Osteocyte (in vitro differentiated cells): ENCODE measurements around the gene KCNK4. TPM values are rescaled to one million over a fixed set of nuclear protein-coding genes. Genes with fewer than 3 reads are reported as not detected.

Experiments
- DNase-seq: peaks from one replicate; pipeline ENCODE4 v3.0.0; 2021; ENCODE audit warnings: mixed read lengths; ENCODE audit not compliant: unreplicated experiment; ENCODE audit errors: extremely low spot score
- H3K27ac Mint-ChIP-seq: one replicate; pipeline ENCODE4 v1.8.0; 2021; ENCODE audit warnings: mild to moderate bottlenecking, mixed read lengths; ENCODE audit not compliant: unreplicated experiment
- H3K27me3 Mint-ChIP-seq: one replicate; pipeline ENCODE4 v1.8.0; 2021; ENCODE audit warnings: mixed read lengths; ENCODE audit not compliant: unreplicated experiment
- H3K36me3 Mint-ChIP-seq: one replicate; pipeline ENCODE4 v1.8.0; 2021; ENCODE audit warnings: mixed read lengths; ENCODE audit not compliant: unreplicated experiment
- H3K4me1 Mint-ChIP-seq: one replicate; pipeline ENCODE4 v1.8.0; 2021; ENCODE audit warnings: mixed read lengths; ENCODE audit not compliant: unreplicated experiment
- H3K4me3 Mint-ChIP-seq: one replicate; pipeline ENCODE4 v1.8.0; 2021; ENCODE audit warnings: mild to moderate bottlenecking, moderate library complexity, mixed read lengths; ENCODE audit not compliant: unreplicated experiment
- H3K9me3 Mint-ChIP-seq: one replicate; pipeline ENCODE4 v1.8.0; 2021; ENCODE audit warnings: mixed read lengths; ENCODE audit not compliant: unreplicated experiment
- CTCF ChIP-seq: fragments of 200-600 bp; sonication (generic); IDR thresholded peaks from 2 replicates; pipeline ENCODE4 v1.5.0; 2021; ENCODE audit warnings: antibody characterized with exemption, mild to moderate bottlenecking, moderate library complexity
- total RNA-seq: library from RNA; stranded (reverse); gene quantifications from 2 replicates; pipeline ENCODE4 v1.2.1, GENCODE V29; 2021

The KCNK4 gene
- total RNA-seq, 1 donor from 2014 or later: 0.43 TPM

DNA sequence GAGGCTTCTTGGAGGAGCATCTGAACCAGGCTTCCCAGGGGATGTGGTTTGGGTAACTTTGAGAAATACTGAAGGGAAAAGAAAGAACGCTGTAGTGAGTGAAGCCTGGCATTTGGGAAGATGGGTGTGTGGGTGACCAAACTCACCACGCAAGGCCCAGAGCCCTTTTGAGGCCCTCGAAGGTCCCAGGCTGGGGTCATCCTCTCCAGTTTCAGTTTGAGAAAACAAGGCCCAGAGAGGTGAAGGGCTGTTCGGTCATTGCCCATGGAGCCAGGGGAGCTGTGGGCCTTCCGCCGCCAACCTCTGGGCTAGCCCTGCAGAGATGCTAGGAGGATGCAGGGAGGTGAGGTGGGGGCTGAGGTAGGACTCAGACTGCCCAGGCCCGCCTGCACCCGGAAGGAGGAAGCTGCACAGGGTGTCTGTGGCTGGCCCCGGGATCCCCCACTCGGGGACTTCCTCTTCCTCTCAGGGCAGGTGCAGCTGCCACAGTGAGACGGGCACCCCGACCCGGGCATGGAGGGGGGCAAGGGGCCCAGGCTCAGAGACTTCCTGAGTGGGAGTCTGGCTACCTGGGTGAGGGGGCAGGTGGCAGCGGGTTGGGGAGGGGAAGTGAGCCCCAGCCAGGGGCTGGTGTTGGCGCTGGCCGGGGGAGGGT lies 48.8 kb downstream of the KCNK4 start, which contains the start of gene CCDC88B:
CCDC88B (plus strand) TSS at position 451 of the 655 bp plus-strand sequence; CDS start at position 514, 63 bp downstream.
- no peak within 1 kb of the TSS for H3K27ac Mint-ChIP-seq
- no peaks in the 10 kb centered on the region for H3K9me3 Mint-ChIP-seq
- H3K4me3 Mint-ChIP-seq: no peak within 1 kb of the TSS
- H3K27me3 Mint-ChIP-seq: no peaks in the 10 kb centered on the region
- DNase-seq: no peak
- peaks cover 4% of the 10 kb centered on the region for H3K4me1 Mint-ChIP-seq
- no peaks in the 10 kb centered on the region for H3K36me3 Mint-ChIP-seq
- TF ChIP-seq CTCF: no peak

DNA sequence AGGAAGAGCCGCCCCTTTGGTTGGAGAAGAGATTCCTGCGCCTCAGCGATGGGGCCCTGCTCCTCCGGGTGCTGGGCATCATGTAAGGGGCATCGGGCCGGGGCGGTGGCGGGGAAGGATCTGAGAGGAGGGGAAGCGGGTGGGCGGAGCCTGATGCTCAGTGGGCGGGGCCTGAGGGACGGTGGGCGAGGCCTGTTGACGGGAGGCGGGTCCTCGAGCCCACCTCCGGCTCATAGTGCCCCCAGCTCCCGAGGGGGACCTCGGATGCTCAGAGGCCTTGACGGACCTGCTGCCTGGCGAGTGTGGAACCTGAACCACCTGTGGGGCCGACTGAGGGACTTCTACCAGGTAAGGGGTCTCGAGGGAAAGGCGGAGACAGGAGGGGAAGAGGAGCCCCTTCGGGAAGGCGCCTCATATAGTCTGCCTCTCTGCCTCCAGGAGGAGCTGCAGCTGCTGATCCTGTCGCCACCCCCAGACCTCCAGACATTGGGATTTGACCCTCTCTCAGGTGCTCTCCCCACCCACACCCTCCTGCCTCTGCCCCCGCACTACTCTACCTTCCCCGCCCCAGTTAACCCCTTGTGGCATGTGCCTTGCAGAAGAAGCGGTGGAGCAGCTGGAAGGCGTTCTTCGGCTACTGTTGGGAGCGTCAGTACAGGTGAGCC lies 49.7 kb downstream of the KCNK4 start:
- Mint-ChIP-seq H3K27me3 (no peaks in the 10 kb centered on the region), H3K27ac (no peak overlapping the region), H3K9me3 (no peaks in the 10 kb centered on the region), H3K36me3 (no peaks in the 10 kb centered on the region), H3K4me3 (no peak overlapping the region), H3K4me1 (no peaks in the 10 kb centered on the region)
- no peak for DNase-seq
- TF ChIP-seq CTCF: no peak

GRCh38 chr11:64341429-64341828 lies 50.3 kb downstream of the KCNK4 start:
- H3K27ac Mint-ChIP-seq: no peak overlapping the region
- DNase-seq: no peak

GRCh38 chr11:64341851-64342791 lies 51.0 kb downstream of the KCNK4 start:
- H3K4me3 Mint-ChIP-seq: no peak overlapping the region
- peak; percentile 30 for TF ChIP-seq CTCF
- no peaks in the 10 kb centered on the region for H3K27me3 Mint-ChIP-seq
- no peak overlapping the region for H3K27ac Mint-ChIP-seq
- no peaks in the 10 kb centered on the region for H3K9me3 Mint-ChIP-seq
- H3K36me3 Mint-ChIP-seq: no peaks in the 10 kb centered on the region
- H3K4me1 Mint-ChIP-seq: no peaks in the 10 kb centered on the region
- DNase-seq: no peak

More at GRCh38 chr11:64341429-64341828, 50.3 kb downstream of the KCNK4 start:
- Mint-ChIP-seq H3K36me3 (no peaks in the 10 kb centered on the region), H3K27me3 (no peaks in the 10 kb centered on the region), H3K4me3 (no peak overlapping the region), H3K4me1 (no peaks in the 10 kb centered on the region), H3K9me3 (no peaks in the 10 kb centered on the region)
- no peak for TF ChIP-seq CTCF
